ENCODE data around the gene DMRT2. TPM values are rescaled to one million over a fixed set of nuclear protein-coding genes. Genes with fewer than 3 reads are reported as not detected.
A peak's percentile ranks its signal among the peaks of the same experiment; 100 is the strongest.

Gene DMRT2
- total and polyA plus RNA-seq, 2 donors from 2014 or later: 9.3 to 38.3 TPM

DNA sequence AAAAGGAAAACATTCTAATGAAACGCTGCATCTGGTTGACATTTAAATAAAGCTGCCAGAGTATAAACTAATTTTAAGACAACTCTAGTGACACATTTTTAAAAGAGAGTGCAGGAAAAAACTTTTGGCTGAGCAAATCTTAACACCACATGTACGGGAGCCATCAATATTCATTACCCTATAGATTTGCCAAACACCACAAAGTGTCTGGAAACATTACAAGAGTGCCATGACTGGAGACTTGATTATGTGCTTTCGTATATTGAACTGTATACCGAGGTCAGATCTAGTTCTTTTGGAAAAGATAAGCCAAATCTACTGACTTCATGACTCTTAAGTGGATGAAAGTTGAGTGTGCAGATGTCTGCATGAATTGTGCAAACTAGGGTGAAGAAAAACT, 10.6 kb upstream of the DMRT2 start:
- Histone ChIP-seq H3K27me3 (ENCODE audit: control insufficient read depth, insufficient read depth, low read length) (peaks cover 68% of the 10 kb centered on the region), H3K27ac (ENCODE audit: low read depth in 2 of 2, low read length in 2 of 2) (no peak overlapping the region), H3K36me3 (ENCODE audit: control insufficient read depth in 2 of 3, insufficient read depth in 3 of 3, low read length in 3 of 3) (no peaks in the 10 kb centered on the region), H3K9ac (ENCODE audit: low read length in 3 of 3) (no peak overlapping the region), H3K9me3 (ENCODE audit: control insufficient read depth in 2 of 3, insufficient read depth in 1 of 3, low read length in 3 of 3) (no peaks in the 10 kb centered on the region), H3K4me3 (ENCODE audit: low read length in 3 of 3) (no peak overlapping the region), H3K4me1 (ENCODE audit: control insufficient read depth in 2 of 3, insufficient read depth in 2 of 3, low read depth in 1 of 3, low read length in 3 of 3) (no peaks in the 10 kb centered on the region)
- TF ChIP-seq, protein P1, sequence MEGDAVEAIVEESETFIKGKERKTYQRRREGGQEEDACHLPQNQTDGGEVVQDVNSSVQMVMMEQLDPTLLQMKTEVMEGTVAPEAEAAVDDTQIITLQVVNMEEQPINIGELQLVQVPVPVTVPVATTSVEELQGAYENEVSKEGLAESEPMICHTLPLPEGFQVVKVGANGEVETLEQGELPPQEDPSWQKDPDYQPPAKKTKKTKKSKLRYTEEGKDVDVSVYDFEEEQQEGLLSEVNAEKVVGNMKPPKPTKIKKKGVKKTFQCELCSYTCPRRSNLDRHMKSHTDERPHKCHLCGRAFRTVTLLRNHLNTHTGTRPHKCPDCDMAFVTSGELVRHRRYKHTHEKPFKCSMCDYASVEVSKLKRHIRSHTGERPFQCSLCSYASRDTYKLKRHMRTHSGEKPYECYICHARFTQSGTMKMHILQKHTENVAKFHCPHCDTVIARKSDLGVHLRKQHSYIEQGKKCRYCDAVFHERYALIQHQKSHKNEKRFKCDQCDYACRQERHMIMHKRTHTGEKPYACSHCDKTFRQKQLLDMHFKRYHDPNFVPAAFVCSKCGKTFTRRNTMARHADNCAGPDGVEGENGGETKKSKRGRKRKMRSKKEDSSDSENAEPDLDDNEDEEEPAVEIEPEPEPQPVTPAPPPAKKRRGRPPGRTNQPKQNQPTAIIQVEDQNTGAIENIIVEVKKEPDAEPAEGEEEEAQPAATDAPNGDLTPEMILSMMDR (IDR thresholded peaks at IDR 0.05; ENCODE audit: borderline replicate concordance, extremely low read depth, insufficient read depth): no peak
- DNase-seq (no peak), FAIRE-seq (no peak)
- intact Hi-C loops (cut with DNase I): no loop called here

DNA sequence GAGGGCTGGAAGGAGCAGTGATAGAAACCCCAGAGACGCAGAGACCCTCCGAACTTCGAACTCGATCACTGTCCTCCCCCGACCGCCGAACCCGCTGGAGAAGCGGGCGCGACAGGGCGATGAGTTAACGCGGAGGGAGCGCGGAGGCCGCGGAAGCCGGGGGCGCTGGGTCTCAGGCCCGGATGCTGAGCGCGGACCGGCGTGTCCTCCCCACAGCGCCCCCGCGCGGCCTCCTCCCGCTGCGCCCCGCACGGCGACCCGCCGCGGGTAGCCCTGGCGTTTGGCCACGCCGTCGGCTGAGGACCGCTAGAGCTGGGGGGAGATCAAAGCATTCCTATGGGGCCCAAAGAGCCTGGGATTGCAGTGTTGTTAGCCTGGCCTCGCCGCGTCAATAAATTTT, 7.7 kb upstream of the DMRT2 start:
- H3K4me3 ChIP-seq (ENCODE audit: low read length in 3 of 3): no peak overlapping the region
- H3K36me3 ChIP-seq (ENCODE audit: control insufficient read depth in 2 of 3, insufficient read depth in 3 of 3, low read length in 3 of 3): no peaks in the 10 kb centered on the region
- H3K4me1 ChIP-seq (ENCODE audit: control insufficient read depth in 2 of 3, insufficient read depth in 2 of 3, low read depth in 1 of 3, low read length in 3 of 3): no peaks in the 10 kb centered on the region
- DNase-seq (peak in 4 of 5 donors; percentile 78 to 83 (median 82)), FAIRE-seq (no peak)
- no peak overlapping the region for H3K9ac ChIP-seq (ENCODE audit: low read length in 3 of 3)
- no peaks in the 10 kb centered on the region for H3K9me3 ChIP-seq (ENCODE audit: control insufficient read depth in 2 of 3, insufficient read depth in 1 of 3, low read length in 3 of 3)
- TF ChIP-seq, protein P1 (IDR thresholded peaks at IDR 0.05; ENCODE audit: borderline replicate concordance, extremely low read depth, insufficient read depth): no peak
- intact Hi-C loops (cut with DNase I): no loop called here
- H3K27ac ChIP-seq (ENCODE audit: low read depth in 2 of 2, low read length in 2 of 2): no peak overlapping the region
- peaks cover 79% of the 10 kb centered on the region for H3K27me3 ChIP-seq (ENCODE audit: control insufficient read depth, insufficient read depth, low read length)

DNA sequence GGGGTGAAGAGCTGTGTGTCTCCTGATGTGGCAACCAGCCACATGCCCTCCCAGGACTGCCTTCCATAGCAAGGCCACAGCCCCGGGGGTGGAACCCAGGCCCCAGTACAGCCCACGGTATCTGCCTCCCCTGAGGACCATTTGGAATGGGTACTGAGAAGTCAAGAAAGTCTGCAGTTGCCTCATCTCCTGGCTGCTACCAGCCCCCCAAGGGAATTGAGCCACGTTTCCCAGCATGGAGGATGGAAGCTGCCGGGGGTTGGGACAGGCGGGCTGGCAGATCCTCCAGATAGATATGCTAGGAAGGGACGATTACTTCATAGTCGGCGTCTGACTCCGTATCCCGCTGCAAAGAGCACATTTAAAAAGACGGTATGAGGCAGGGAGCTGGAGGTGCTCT, 5.5 kb upstream of the DMRT2 start:
- Histone ChIP-seq H3K4me1 (ENCODE audit: control insufficient read depth in 2 of 3, insufficient read depth in 2 of 3, low read depth in 1 of 3, low read length in 3 of 3) (peaks cover 0 to 3% (median under 1%) of the 10 kb centered on the region in 3 donors), H3K9ac (ENCODE audit: low read length in 3 of 3) (no peak overlapping the region), H3K27ac (ENCODE audit: low read depth in 2 of 2, low read length in 2 of 2) (no peak overlapping the region), H3K4me3 (ENCODE audit: low read length in 3 of 3) (no peak overlapping the region), H3K36me3 (ENCODE audit: control insufficient read depth in 2 of 3, insufficient read depth in 3 of 3, low read length in 3 of 3) (no peaks in the 10 kb centered on the region), H3K9me3 (ENCODE audit: control insufficient read depth in 2 of 3, insufficient read depth in 1 of 3, low read length in 3 of 3) (peaks cover 0 to 5% (median 3%) of the 10 kb centered on the region in 3 donors), H3K27me3 (ENCODE audit: control insufficient read depth, insufficient read depth, low read length) (peaks cover 81% of the 10 kb centered on the region)
- TF ChIP-seq, protein P1 (IDR thresholded peaks at IDR 0.05; ENCODE audit: borderline replicate concordance, extremely low read depth, insufficient read depth): no peak
- DNase-seq (no peak), FAIRE-seq (no peak)
- intact Hi-C loops (cut with DNase I): no loop called here
